D721Med (cell line): Measurements from ENCODE around the gene POSTN.
"Not testable (repeated sequence)": the region's sequence is repeated elsewhere in the genome, so short reads cannot be mapped to it uniquely, and the experiment has no call there.

ENCODE experiments used
- DNase-seq: peaks from one replicate; pipeline ENCODE4 v3.0.0; 2011; ENCODE audit warnings: low spot score; ENCODE audit not compliant: insufficient read length
- FAIRE-seq: peaks from 2 replicates; lab custom pipeline; 2011; peaks lifted over from hg19 to GRCh38; lab: Jason Lieb, UNC
- CTCF ChIP-seq: IDR thresholded peaks from 2 replicates; pipeline ENCODE4 v1.5.1; 2012; ENCODE audit warnings: mild to moderate bottlenecking, control low read depth; ENCODE audit not compliant: insufficient read depth; ENCODE audit errors: missing control alignments

The POSTN gene

DNA sequence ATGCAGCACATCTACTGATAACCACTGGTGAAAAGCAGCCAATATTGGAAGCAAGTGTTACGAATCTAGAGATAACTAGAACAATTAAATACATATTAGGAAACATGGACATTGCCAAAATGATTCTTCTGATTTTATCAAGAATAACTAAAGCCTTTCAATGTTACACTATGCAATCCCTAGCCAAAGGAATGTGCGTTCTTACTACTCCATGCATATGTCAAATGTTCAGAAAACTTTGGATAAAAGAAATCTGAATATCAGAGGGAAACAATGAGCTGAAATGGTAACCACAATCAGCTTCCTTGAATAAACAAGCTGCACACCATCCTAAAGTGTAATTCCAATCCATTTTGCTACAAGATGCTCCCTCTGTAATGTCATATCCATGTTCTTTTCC, 951 bp upstream of the POSTN start:
- DNase-seq (no peak), FAIRE-seq (no peak)
- TF ChIP-seq CTCF: no peak

DNA sequence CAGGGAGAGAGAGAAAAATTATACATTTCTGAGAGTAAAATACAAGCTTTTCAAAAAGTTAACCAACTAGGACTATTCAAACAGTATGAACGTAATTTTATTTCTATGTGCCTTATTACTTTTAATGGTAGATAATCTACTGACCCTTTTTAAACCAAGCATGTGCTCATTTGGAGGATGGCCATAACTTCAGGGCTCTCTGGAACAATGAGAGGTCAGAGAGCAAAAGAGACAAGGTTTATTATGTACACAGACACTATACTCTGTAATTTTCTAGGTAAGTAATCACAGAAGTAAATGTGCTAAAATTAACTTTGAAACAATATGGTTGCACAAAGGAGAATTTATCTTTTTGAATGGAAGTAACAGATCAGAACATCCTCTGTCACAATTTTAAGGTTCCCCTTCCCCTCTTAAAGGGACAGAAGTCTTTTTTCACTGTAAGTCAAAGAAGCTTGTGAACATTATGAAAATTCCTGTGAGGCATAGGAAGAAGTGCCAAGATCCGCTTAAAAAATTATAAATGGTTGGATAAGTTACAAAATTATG, 1.0 kb downstream of the POSTN start:
- DNase-seq (no peak), FAIRE-seq (no peak)

GRCh38 chr13:37596805-37597204, 1.8 kb downstream of the POSTN start:
- no peak for TF ChIP-seq CTCF
- DNase-seq (no peak), FAIRE-seq (no peak)

More for the DNA sequence above, 1.0 kb downstream of the POSTN start:
- TF ChIP-seq CTCF: no peak

GRCh38 chr13:37595162-37595561, 3.4 kb downstream of the POSTN start:
- TF ChIP-seq CTCF: no peak
- no peak for FAIRE-seq
- DNase-seq: no peak

DNA sequence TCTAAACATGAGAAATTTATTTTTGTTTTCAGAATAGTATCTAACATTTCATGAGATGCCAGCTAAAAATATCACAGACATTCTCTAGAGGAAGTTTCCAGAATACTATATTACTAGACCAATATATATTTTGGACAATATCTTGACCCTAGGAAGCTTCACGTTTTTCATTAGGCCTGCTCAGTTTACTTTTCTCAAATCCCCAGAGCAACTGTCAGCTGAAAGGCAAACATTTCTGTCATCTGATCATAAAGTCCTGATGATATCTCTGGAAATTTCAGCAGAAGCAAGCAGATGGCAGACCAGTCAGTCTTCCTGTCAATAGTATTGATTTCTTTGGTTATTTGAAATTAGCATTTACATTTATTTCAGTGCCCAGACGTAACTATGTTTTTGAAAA, 4.0 kb downstream of the POSTN start:
- TF ChIP-seq CTCF: no peak
- no peak for DNase-seq
- FAIRE-seq: no peak

DNA sequence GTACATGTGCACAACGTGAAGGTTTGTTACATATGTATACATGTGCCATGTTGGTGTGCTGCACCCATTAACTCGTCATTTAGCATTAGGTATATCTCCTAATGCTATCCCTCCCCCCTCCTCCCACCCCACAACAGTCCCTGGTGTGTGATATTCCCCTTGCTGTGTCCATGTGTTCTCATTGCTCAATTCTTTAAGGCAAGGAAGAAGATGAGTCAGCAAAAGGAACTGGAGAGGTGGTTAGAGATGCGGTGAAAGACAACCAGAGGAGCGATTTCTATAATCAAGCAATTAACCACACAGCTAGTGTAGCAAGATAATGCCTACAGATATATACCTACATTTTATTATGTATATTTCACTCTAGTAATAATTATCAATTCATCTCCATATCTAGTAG, 9.2 kb downstream of the POSTN start:
- not testable (repeated sequence) for FAIRE-seq, DNase-seq

- FAIRE-seq: no peak
- no peak for TF ChIP-seq CTCF
- no peak for DNase-seq
Measured at GRCh38 chr13:37587236-37587635, 11.3 kb downstream of the POSTN start.

GRCh38 chr13:37586164-37586563, 12.4 kb downstream of the POSTN start:
- FAIRE-seq: no peak

More at GRCh38 chr13:37586164-37586563, 12.4 kb downstream of the POSTN start:
- TF ChIP-seq CTCF: no peak
- DNase-seq: no peak
